Loucy (cell line): Measurements from ENCODE around the gene NELFB.

Source experiments
- H2AFZ ChIP-seq: fragments of 200-600 bp; sonication (generic); 2 replicates; pipeline ENCODE4 v1.6.0; 2016; ENCODE audit warnings: antibody characterized with exemption, mild to moderate bottlenecking, low read length, moderate library complexity
- H3F3A ChIP-seq: fragments of 200-600 bp; 2 replicates; pipeline ENCODE4 v1.6.0; 2016; ENCODE audit warnings: antibody characterized with exemption, low read depth, mild to moderate bottlenecking
- H3K27me3 ChIP-seq: fragments of 200-600 bp; sonication (generic); 2 replicates; pipeline ENCODE4 v1.6.1; 2014; ENCODE audit warnings: low read length, mild to moderate bottlenecking; ENCODE audit not compliant: insufficient read depth, poor library complexity, severe bottlenecking
- H3K36me3 ChIP-seq: fragments of 200-600 bp; sonication (generic); 2 replicates; pipeline ENCODE4 v1.6.1; 2016; ENCODE audit warnings: low read length; ENCODE audit not compliant: insufficient read depth
- H3K4me1 ChIP-seq: fragments of 200-600 bp; sonication (generic); 2 replicates; pipeline ENCODE4 v1.5.1; 2014; ENCODE audit warnings: low read length, mild to moderate bottlenecking; ENCODE audit not compliant: insufficient read depth, poor library complexity, severe bottlenecking
- H3K4me2 ChIP-seq: fragments of 200-600 bp; sonication (generic); 2 replicates; pipeline ENCODE4 v1.6.0; 2014; ENCODE audit warnings: antibody characterized with exemption, low read length, low read depth, mild to moderate bottlenecking; ENCODE audit not compliant: poor library complexity, severe bottlenecking
- H3K4me3 ChIP-seq: fragments of 200-600 bp; sonication (generic); 2 replicates; pipeline ENCODE4 v1.5.1; 2014; ENCODE audit warnings: low read length, mild to moderate bottlenecking, mixed read lengths; ENCODE audit not compliant: poor library complexity, severe bottlenecking
- H3K79me2 ChIP-seq: fragments of 200-600 bp; sonication (generic); 2 replicates; pipeline ENCODE4 v1.6.1; 2014; ENCODE audit warnings: low read length; ENCODE audit not compliant: insufficient read depth
- H3K9ac ChIP-seq: fragments of 200-600 bp; sonication (generic); 2 replicates; pipeline ENCODE4 v1.6.0; 2014; ENCODE audit warnings: mild to moderate bottlenecking, low read depth, low read length, moderate library complexity; ENCODE audit not compliant: poor library complexity, severe bottlenecking
- H3K9me2 ChIP-seq: fragments of 200-600 bp; sonication (generic); replicated peaks from 2 replicates; pipeline ENCODE4 v1.6.1; 2016; ENCODE audit warnings: low read depth, low read length, mixed read lengths
- H3K9me3 ChIP-seq: fragments of 200-600 bp; sonication (generic); 2 replicates; pipeline ENCODE4 v1.6.1; 2014; ENCODE audit warnings: mild to moderate bottlenecking, antibody characterized with exemption, low read length, low read depth; ENCODE audit not compliant: insufficient read depth
- H4K20me1 ChIP-seq: fragments of 200-600 bp; sonication (generic); 2 replicates; pipeline ENCODE4 v1.6.0; 2014; ENCODE audit warnings: antibody characterized with exemption, low read length, mild to moderate bottlenecking; ENCODE audit not compliant: insufficient read depth, poor library complexity, severe bottlenecking
- CTCF ChIP-seq: fragments of 200-600 bp; sonication (generic); conservative IDR thresholded peaks from 2 replicates; pipeline ENCODE4 v1.5.1; 2014; ENCODE audit warnings: mild to moderate bottlenecking, antibody characterized with exemption, low read length
- EZH2phosphoT487 ChIP-seq: fragments of 200-600 bp; IDR thresholded peaks from 2 replicates; pipeline ENCODE4 v1.6.1; 2018; ENCODE audit warnings: antibody characterized with exemption, mild to moderate bottlenecking, moderate library complexity, borderline replicate concordance

Gene NELFB

GRCh38 chr9:137220317-137221094, 34.6 kb upstream of the NELFB start:
- Histone ChIP-seq H3K9ac (no peak overlapping the region), H3K79me2 (no peaks in the 10 kb centered on the region), H3F3A (no peaks in the 10 kb centered on the region), H3K27me3 (no peaks in the 10 kb centered on the region), H3K9me2 (no peaks in the 10 kb centered on the region), H3K9me3 (no peaks in the 10 kb centered on the region), H3K36me3 (no peaks in the 10 kb centered on the region), H3K4me1 (peaks cover 21% of the 10 kb centered on the region), H4K20me1 (no peaks in the 10 kb centered on the region), H2AFZ (no peak overlapping the region), H3K4me2 (no peak overlapping the region), H3K4me3 (no peak overlapping the region)
- TF ChIP-seq EZH2phosphoT487, result no peak
- TF ChIP-seq CTCF, result no peak

GRCh38 chr9:137221095-137221505, 34.0 kb upstream of the NELFB start:
- Histone ChIP-seq H3K4me3 (no peak overlapping the region), H3F3A (no peaks in the 10 kb centered on the region), H4K20me1 (no peaks in the 10 kb centered on the region), H3K79me2 (no peaks in the 10 kb centered on the region), H3K4me1 (peaks cover 21% of the 10 kb centered on the region), H2AFZ (no peak overlapping the region), H3K9me2 (no peaks in the 10 kb centered on the region), H3K4me2 (no peak overlapping the region), H3K27me3 (no peaks in the 10 kb centered on the region), H3K9ac (no peak overlapping the region), H3K36me3 (no peaks in the 10 kb centered on the region), H3K9me3 (no peaks in the 10 kb centered on the region)
- TF ChIP-seq CTCF (no peak), EZH2phosphoT487 (no peak)

GRCh38 chr9:137221506-137222111, 33.5 kb upstream of the NELFB start:
- peaks cover 21% of the 10 kb centered on the region for H3K4me1 ChIP-seq
- H3K4me3 ChIP-seq, result peak overlapping the region; percentile 56
- H3K9ac ChIP-seq, result no peak overlapping the region
- H3K36me3 ChIP-seq, result no peaks in the 10 kb centered on the region
- H3K27me3 ChIP-seq, result no peaks in the 10 kb centered on the region
- H3K79me2 ChIP-seq, result no peaks in the 10 kb centered on the region
- H3K9me3 ChIP-seq, result no peaks in the 10 kb centered on the region
- H3F3A ChIP-seq, result no peaks in the 10 kb centered on the region
- H2AFZ ChIP-seq, result peak overlapping the region; percentile 36; the same call in 1 of the 2 replicates
- TF ChIP-seq EZH2phosphoT487, result no peak
- no peak for TF ChIP-seq CTCF
- no peaks in the 10 kb centered on the region for H4K20me1 ChIP-seq
- H3K9me2 ChIP-seq, result no peaks in the 10 kb centered on the region
- no peak overlapping the region for H3K4me2 ChIP-seq
